Neural crest cell (in vitro differentiated cells): ENCODE results near the gene C1QTNF4. TPM values are rescaled to one million over a fixed set of nuclear protein-coding genes. Genes with fewer than 3 reads are reported as not detected.
A peak's percentile ranks its signal among the peaks of the same experiment; 100 is the strongest.

ENCODE experiments used
- DNase-seq: peaks from one replicate; pipeline ENCODE4 v3.0.0; 2021; ENCODE audit warnings: low read depth, mixed read lengths, low spot score
- H3K27ac Mint-ChIP-seq: one replicate; pipeline ENCODE4 v1.8.0; 2021; ENCODE audit warnings: mild to moderate bottlenecking, mixed read lengths; ENCODE audit not compliant: unreplicated experiment
- H3K27me3 Mint-ChIP-seq: 2 replicates; pipeline ENCODE4 v1.8.0; 2021; ENCODE audit warnings: low read depth, mild to moderate bottlenecking, mixed read lengths
- H3K36me3 Mint-ChIP-seq: 2 replicates; pipeline ENCODE4 v1.8.0; 2021; ENCODE audit warnings: low read depth, mild to moderate bottlenecking, mixed read lengths
- H3K4me1 Mint-ChIP-seq: 2 replicates; pipeline ENCODE4 v1.8.0; 2021; ENCODE audit warnings: mixed read lengths
- H3K4me3 Mint-ChIP-seq: one replicate; pipeline ENCODE4 v1.8.0; 2021; ENCODE audit warnings: mild to moderate bottlenecking, mixed read lengths
- H3K9me3 Mint-ChIP-seq: 2 replicates; pipeline ENCODE4 v1.8.0; 2021; ENCODE audit warnings: mixed read lengths
- CTCF ChIP-seq: fragments of 200-600 bp; sonication (generic); conservative IDR thresholded peaks from 2 replicates; pipeline ENCODE4 v1.5.0; 2021; ENCODE audit warnings: antibody characterized with exemption, mild to moderate bottlenecking
- total RNA-seq: library from RNA; stranded (reverse); gene quantifications from 2 replicates; pipeline ENCODE4 v1.2.1, GENCODE V29; 2021

C1QTNF4 gene
- total RNA-seq, 1 donor from 2014 or later: 18.9 TPM

- no peak for TF ChIP-seq CTCF
- H3K9me3 Mint-ChIP-seq: no peaks in the 10 kb centered on the region
- DNase-seq: no peak
- H3K27me3 Mint-ChIP-seq: no peaks in the 10 kb centered on the region
- H3K27ac Mint-ChIP-seq: peak overlapping the region; percentile 99
- H3K36me3 Mint-ChIP-seq: peaks cover 9% of the 10 kb centered on the region
- H3K4me3 Mint-ChIP-seq: peak overlapping the region; percentile 97
- H3K4me1 Mint-ChIP-seq: peaks cover 31% of the 10 kb centered on the region
Measured at GRCh38 chr11:47577460-47578041, 16.7 kb downstream of the C1QTNF4 start.

DNA sequence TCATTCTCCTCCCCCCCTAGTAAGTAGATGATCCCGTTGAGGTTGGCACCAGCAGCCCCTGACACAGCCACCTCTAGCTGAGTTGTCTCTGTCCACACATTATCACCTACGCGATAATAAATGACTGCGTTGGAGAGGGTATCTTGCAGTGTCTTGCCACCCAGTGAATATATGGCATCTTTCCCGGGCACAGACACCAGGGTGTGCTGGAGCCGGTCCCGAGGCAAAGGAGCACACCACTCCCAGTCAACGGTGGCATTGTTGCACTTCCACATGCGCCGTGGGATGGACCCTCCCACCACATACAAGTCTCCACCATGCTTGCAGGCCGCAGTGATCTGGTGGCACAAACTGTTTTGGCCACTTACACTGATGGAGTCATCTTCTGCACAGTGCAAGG, 20.9 kb downstream of the C1QTNF4 start:
- no peak overlapping the region for H3K27ac Mint-ChIP-seq
- H3K4me1 Mint-ChIP-seq: peaks cover 15% of the 10 kb centered on the region
- TF ChIP-seq CTCF: no peak
- H3K4me3 Mint-ChIP-seq: peak overlapping the region; percentile 23
- no peaks in the 10 kb centered on the region for H3K9me3 Mint-ChIP-seq
- H3K36me3 Mint-ChIP-seq: peaks cover 9% of the 10 kb centered on the region
- DNase-seq: no peak
- no peaks in the 10 kb centered on the region for H3K27me3 Mint-ChIP-seq

DNA sequence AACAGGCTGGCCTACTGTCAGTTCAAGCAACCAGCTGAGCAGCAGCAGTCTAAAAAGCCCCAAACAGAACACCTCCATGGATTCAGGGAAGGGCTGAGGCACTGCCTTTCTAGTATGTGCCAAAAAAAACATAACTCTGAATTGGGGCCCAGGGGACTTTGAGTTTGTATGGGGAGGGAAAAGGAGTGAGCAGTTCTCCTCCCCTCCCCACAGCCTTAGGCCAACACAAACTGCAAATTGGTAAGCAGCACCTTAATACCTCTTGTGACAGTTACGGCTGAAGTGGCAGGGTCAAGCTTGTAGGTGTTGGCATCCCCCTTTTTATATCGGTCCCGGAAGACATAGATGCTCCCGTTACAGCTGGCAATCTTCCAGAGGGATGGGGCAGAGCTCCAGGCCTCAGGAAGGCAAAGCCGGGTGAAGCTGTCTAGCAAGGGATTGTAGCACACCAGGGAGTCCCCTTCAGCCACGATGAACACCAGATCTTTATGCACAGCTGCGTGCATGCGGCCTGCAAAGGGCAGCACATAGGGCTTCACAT, 21.4 kb downstream of the C1QTNF4 start:
- Mint-ChIP-seq H3K27ac (no peak overlapping the region), H3K9me3 (no peaks in the 10 kb centered on the region), H3K4me1 (peaks cover 10% of the 10 kb centered on the region), H3K36me3 (peaks cover 9% of the 10 kb centered on the region), H3K27me3 (no peaks in the 10 kb centered on the region), H3K4me3 (peak overlapping the region; percentile 34)
- no peak for DNase-seq
- no peak for TF ChIP-seq CTCF

DNA sequence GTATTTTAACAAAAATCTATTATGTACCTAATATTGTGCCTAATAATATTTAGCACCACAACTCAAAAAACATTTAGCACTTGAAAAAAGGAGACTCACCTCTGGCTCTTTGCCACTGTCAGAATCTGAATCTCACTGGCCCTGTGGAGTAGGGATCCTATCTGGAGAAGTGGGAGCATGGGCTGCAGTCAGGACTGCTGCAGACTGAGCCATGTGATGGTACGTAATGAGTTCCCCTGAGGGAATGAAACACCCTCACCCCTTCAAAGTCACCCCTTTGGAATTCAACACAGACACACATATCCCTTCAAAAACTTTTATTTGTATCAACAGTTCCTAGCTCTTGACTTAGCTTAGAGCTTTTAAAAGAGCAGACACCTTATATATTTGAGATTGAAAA, 22.3 kb downstream of the C1QTNF4 start:
- Mint-ChIP-seq H3K27me3 (no peaks in the 10 kb centered on the region), H3K4me3 (no peak overlapping the region), H3K4me1 (peaks cover under 1% of the 10 kb centered on the region), H3K36me3 (peaks cover 7% of the 10 kb centered on the region), H3K9me3 (no peaks in the 10 kb centered on the region), H3K27ac (no peak overlapping the region)
- no peak for TF ChIP-seq CTCF
- DNase-seq: no peak

DNA sequence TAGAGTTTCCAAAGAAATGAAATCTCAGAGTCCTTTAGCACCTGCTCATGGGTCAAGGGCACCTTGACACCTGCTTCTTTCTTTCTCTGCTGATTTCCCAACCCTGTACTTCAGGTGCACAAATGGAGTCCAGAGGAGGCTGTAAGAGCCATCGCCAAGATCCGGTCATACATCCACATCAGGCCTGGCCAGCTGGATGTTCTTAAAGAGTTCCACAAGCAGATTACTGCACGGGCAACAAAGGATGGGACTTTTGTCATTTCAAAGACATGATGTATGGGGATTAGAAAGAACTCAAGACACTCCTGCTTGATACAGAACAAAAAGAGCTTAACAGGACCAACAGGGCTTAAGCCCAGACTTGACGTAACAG, 22.9 kb downstream of the C1QTNF4 start:
- H3K36me3 Mint-ChIP-seq: peaks cover 7% of the 10 kb centered on the region
- DNase-seq: no peak
- H3K4me3 Mint-ChIP-seq: no peak overlapping the region
- peak overlapping the region; percentile 78 for H3K27ac Mint-ChIP-seq
- H3K9me3 Mint-ChIP-seq: no peaks in the 10 kb centered on the region
- TF ChIP-seq CTCF: no peak
- H3K4me1 Mint-ChIP-seq: peaks cover 5% of the 10 kb centered on the region
- no peaks in the 10 kb centered on the region for H3K27me3 Mint-ChIP-seq
